HG03064 (cell line): ENCODE measurements around the gene ZNF346.
A peak's percentile ranks its signal among the peaks of the same experiment; 100 is the strongest.

Source experiments
- ATAC-seq: cut with Tn5 transposase; IDR thresholded peaks from one replicate; pipeline ENCODE4 v1.9.1; 2021; ENCODE audit warnings: low read depth; ENCODE audit not compliant: unreplicated experiment

The ZNF346 gene

GRCh38 chr5:177065491-177065890 is 43.0 kb downstream of the ZNF346 start:
- no peak for ATAC-seq

GRCh38 chr5:177066224-177066623 is 43.7 kb downstream of the ZNF346 start:
- no peak for ATAC-seq

GRCh38 chr5:177067503-177067902 is 45.0 kb downstream of the ZNF346 start:
- no peak for ATAC-seq

GRCh38 chr5:177070536-177071191 is 48.2 kb downstream of the ZNF346 start:
- no peak for ATAC-seq

- no peak for ATAC-seq
Observed at GRCh38 chr5:177071666-177072385, 49.3 kb downstream of the ZNF346 start.

- no peak for ATAC-seq
Observed at GRCh38 chr5:177077335-177077734, 54.8 kb downstream of the ZNF346 start.

- ATAC-seq: no peak
Observed at GRCh38 chr5:177079606-177080005, 57.1 kb downstream of the ZNF346 start.

GRCh38 chr5:177080265-177080664 is 57.8 kb downstream of the ZNF346 start:
- no peak for ATAC-seq

- no peak for ATAC-seq
Observed at GRCh38 chr5:177081859-177082258, 59.4 kb downstream of the ZNF346 start.

- no peak for ATAC-seq
Observed at GRCh38 chr5:177083357-177083756, 60.9 kb downstream of the ZNF346 start.

- no peak for ATAC-seq
Observed at GRCh38 chr5:177084175-177084574, 61.7 kb downstream of the ZNF346 start.

GRCh38 chr5:177085985-177086653 is 63.6 kb downstream of the ZNF346 start:
- ATAC-seq: peak; percentile 15

- ATAC-seq: peak; percentile 63
Observed at GRCh38 chr5:177086654-177087397, 64.3 kb downstream of the ZNF346 start, which contains the start of gene FGFR4. Gene FGFR4 (plus strand): TSS chr5:177086915. CDS start chr5:177089603, 2,688 bp downstream.

- no peak for ATAC-seq
Observed at GRCh38 chr5:177087398-177088005, 65.0 kb downstream of the ZNF346 start.

GRCh38 chr5:177089127-177089526 is 66.6 kb downstream of the ZNF346 start:
- ATAC-seq: no peak

GRCh38 chr5:177089825-177090641 is 67.5 kb downstream of the ZNF346 start:
- no peak for ATAC-seq

- ATAC-seq: no peak
Observed at GRCh38 chr5:177090813-177091212, 68.3 kb downstream of the ZNF346 start.

GRCh38 chr5:177091232-177091631 is 68.7 kb downstream of the ZNF346 start:
- no peak for ATAC-seq

GRCh38 chr5:177092178-177093081 is 69.9 kb downstream of the ZNF346 start:
- ATAC-seq: no peak
